GM11168 (cell line): ENCODE measurements around the gene BNIP5.
"Not testable (repeated sequence)": the region's sequence is repeated elsewhere in the genome, so short reads cannot be mapped to it uniquely, and the experiment has no call there.

Source experiments
- in situ Hi-C: fragments of 300-500 bp; cut with MboI; formaldehyde crosslinking; loops from one replicate; pipeline ENCODE4 v1.12.0; 2022; ENCODE audit warnings: low sequenced_read_pairs; ENCODE audit not compliant: unreplicated experiment

Gene BNIP5

DNA sequence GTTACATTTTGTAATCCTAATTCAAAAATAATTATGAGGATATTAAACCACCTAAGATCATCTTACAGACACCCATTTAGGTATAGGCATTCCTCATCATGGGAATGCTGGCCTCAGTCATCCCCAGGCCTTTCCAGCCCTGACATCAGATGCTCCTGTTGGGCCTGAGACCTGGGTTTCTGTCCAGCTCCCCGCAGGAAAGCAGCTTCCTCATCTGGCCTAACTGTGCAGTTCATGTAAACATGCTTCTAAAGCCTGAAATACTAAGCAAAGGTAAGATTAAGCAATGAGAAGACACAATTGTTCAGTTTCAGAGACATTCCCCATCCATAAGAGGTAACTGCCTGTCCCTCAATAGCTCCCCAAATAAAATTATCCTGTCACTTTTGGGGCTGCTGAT lies 31.7 kb upstream of the BNIP5 start:
- in situ Hi-C loops = no loop called here

DNA sequence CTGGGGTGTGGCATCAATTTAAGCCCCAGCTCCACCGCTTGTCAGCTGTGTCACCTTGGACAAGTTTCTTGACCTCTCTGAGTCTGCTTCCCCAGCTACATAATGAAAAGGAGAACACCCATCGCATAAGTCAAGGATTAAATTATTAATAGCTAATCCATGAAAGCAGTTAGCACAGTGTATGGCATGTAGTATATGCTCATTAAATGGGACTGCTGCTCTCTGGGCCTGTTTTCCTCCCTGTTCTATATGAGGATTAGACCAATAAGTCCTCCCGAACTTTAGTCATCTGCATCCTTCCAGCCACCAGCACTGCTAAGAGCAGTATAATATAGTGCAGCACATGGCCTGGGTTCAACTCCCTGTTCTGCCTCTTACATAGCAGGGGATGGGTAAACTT lies 31.1 kb upstream of the BNIP5 start:
- in situ Hi-C loops = no loop called here

DNA sequence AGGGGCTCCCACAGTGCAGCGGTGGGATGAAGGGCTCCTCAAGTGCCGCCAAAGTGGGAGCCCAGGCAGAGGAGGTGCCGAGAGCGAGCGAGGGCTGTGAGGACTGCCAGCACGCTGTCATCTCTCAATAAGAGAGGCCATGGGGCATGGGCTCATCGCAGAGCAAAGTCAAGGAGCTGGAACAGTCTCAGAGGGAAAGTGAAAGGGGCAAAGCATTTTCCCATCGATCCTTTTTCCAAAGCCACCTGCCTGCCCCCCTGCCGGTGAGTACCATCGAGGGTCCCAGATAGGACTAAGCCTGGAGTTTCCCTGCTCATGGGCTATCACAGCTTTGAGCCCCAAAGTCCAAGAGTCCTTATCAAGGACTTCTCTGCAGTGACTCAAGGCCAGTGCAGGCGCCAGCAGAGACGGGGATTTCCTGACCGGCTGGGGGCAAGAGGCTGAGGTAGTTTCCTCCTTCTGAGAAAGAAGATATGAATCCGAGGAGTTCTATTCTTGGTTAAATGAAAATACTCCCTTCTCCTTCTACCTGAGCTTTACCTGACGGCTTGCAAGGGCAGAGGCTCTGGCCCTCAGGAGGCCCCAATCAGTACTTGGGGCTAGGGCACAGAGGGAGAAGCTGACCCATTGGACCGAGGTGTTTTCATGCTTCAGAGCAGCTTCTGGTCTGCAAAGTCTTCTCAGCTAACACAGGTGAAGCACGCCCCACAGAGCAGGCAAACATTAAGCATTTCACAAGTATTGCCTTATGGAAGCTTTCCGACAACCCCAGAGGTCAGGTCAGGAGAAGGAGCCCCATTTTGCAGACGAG lies 28.2 kb upstream of the BNIP5 start:
- in situ Hi-C loops = no loop called here

DNA sequence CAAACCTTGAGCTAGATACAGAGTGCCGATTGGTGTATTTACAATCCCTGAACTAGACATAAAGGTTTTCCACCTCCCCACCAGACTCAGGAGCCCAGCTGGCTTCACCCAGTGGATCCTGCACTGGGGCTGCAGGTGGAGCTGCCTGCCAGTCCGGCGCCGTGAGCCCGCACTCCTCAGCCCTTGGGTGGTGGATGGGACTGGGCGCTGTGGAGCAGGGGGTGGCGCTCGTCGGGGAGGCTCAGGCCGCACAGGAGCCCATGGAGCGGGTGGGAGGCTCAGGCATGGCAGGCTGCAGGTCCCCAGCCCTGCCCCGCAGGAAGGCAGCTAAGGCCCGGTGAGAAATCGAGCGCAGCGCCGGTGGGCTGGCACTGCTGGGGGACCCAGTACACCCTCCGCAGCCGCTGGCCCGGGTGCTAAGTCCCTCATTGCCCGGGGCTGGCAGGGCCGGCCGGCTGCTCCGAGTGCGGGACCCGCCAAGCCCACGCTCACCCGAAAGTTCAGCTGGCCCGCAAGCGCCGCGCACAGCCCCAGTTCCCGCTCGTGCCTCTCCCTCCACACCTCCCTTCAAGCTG lies 27.5 kb upstream of the BNIP5 start:
- in situ Hi-C loops = not testable (repeated sequence)

DNA sequence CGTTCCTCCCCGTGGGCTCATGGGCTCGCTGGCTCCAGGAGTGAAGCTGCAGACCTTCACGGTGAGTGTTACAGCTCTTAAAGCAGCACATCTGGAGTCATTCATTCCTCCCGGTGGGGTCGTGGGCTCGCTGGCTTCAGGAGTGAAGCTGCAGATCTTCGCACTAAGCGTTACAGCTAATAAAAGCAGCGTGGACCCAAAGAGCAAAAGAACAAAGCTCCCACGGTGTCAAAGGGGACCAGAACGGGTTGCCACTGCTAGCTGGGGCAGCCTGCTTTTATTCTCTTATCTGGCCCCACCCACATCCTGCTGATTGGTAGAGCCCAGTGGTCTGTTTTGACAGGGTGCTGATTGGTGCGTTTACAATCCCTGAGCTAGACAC lies 26.7 kb upstream of the BNIP5 start:
- in situ Hi-C loops = not testable (repeated sequence)

DNA sequence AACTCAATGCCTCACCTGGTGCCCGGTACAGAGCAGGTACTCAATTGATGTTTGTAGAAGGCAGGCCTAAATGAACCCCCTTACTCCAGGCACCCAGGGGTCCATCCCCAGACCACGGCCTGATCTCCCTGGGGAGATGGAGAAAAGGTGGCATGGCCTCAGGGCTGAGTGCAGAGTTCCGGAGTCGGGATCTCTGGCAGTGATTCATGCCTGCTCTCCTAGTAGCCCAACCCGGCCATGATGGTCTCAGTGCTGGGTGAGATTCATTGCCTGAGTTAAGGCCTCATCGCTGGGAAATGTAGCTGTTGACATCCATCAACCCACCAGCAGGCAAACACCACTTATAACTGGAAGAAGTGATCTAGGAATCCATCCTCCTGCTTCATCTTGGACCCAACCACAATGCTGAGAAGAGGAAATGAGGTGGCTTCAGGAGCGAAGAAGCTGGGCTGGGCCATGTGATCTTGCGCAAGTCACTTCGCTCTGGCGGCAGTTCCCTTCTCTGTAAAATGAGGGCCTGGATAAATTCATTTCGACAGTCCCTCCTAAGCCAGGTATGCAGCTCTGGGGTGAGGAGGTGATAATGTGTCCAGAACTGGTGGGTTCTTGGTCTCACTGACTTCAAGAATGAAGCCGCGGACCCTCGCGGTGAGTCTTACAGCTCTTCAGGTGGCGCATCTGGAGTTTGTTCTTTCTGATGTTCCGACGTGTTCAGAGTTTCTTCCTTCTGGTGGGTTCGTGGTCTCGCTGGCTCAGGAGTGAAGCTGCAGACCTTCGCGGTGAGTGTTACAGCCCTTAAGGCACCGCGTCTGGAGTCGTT lies 26.1 kb upstream of the BNIP5 start:
- in situ Hi-C loops = no loop called here

DNA sequence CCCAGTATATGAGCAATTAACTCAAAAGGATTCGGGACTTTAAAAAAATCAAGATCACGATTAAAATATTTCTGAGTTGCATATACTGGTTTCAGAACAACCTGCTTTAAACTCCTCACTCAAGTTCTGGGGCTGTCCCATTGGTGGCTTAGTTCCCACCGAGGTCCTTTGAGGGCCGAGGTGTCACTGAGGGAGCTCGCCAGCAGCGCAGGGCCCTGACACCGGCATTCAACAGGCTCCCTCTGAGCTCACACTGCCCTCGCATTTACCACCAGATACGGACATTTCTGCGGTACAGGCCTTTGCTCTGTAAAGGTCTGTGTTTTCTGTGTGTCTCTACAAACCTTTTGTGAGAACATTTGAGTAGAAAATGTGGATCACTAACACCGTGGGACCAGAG lies 24.4 kb upstream of the BNIP5 start:
- in situ Hi-C loops = no loop called here

DNA sequence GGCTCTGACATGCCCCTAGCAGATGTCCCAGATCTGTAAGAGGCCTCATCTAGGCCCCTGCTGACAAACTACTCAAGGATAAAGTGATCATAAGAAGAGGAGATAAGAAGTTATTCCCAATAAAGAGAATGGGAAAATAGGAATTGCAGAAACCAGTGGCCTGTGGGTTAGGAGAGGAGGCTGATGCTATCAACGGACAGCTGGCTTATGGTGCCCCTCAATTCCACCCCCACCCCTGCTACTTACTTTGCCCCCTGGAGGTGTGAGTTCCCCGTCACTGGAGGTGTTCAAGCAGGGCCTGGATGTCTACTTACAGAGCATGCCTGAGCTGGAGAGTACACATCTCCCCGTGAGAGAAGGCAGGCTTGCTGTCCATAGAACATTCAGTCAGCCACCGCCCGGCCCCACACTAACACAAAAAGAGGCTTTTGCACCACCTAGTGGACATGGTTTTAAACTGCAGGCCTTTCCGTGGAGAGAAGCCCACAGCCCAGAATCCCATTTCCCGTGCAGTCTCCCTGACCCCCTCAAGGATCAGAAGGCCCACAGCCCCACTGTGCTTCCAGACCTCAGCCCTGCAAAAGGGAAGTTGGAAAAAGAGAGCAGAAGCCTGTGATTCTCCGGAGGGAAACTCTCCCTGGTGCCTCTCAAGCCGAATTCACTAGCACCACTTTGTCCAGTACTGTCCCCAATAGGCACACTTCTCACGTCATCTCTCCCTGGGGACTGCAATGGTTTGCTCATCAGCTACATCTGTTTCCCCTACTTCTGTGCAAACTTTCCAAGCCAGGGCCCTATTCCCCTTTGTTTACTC lies 23.8 kb upstream of the BNIP5 start:
- in situ Hi-C loops = no loop called here

DNA sequence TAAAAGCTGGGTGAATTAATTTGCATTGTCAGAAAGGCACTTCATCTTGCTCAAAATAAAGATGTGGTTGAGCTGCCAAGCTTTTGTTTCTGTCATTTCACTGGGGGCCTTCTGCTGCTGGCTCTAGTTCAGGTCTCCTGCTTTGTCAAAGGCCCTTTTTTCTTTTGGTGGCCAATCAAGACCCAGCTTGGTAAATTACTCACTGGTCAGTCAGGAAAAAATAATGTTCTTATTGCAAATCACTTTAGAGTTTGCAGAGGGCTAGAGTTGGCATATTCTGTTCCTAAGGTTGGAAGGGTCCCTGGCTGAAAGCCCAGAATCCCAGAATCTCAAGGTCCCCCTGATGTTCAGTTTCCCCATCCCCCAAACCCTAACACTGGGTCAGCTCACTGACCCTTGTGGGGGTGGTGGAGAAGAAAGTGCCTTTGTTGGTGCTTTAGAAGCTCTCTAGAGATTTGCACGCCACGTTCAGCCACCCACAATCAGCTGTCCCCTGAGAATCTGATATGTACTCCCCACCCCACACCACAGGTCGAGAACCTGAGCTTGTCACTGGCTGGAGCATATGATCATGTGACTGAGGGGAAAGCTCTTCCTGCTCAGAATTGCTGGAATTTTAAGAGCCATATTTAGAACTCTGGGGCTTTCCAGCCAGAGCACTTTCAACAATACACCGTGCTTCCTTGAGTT lies 21.7 kb upstream of the BNIP5 start:
- in situ Hi-C loops = loop anchor here (5.0 kb wide), 1 partner anchor 56 kb away; no protein-coding TSS in a partner anchor

DNA sequence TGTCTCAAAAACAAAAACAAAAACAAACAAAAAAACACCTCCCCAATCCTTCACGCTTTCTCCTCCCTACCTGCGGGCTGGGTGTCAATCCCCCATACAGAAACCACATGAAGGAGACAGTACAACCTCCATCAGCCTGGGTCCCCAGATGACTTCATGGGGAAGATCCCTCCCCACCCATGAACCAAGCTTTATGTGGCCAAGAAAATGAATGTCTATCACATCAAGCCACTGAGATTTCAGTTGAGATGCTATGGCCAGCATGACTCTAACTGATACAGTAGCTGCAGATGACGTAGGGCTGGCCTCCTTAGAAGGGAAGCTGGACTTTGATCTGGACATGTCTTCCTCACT lies 21.2 kb upstream of the BNIP5 start:
- in situ Hi-C loops = loop anchor here (5.0 kb wide), 1 partner anchor 56 kb away; no protein-coding TSS in a partner anchor

DNA sequence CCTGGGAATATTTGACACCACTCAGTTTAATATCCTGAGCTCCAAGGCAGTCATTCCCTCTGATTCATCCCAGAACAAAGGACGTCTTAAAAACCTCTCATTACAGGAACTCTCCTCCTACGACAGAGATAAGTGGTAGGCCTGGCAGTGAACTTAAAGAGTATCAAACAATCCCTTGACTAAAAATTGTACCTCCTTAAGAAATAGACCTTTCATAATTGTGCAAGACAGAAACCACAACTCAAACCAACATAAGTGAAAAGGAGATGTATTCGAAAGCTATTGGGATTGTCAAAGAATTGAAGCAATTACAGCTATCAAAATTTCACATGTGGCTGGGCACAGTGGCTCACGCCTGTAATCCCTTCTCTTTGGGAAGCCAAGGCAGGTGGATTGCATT lies 19.1 kb upstream of the BNIP5 start:
- in situ Hi-C loops = loop anchor here (5.0 kb wide), 1 partner anchor 54 kb away; no protein-coding TSS in a partner anchor

DNA sequence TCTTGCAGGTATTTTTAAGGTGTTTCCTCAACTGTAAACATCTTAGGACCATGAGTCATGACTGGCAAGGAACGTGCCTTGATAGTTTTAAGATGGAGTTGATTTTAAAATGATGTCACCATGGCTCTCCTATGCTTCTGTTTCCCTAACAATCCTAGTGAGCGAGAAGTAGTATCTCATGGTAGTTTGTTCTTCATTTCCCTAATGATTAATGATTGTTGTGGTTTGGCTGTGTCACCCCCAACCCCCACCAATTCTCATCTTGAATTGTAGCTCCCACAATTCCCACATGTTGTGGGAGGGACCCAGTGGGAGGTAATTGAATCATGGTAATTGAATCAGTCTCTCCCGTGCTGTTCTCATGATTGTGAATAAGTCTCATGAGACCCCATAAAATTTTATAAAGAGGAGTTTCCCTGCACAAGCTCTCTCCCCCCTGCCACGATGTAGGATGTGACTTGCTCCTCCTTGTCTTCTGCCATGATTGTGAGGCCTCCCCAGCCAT lies 16.8 kb upstream of the BNIP5 start:
- in situ Hi-C loops = no loop called here

DNA sequence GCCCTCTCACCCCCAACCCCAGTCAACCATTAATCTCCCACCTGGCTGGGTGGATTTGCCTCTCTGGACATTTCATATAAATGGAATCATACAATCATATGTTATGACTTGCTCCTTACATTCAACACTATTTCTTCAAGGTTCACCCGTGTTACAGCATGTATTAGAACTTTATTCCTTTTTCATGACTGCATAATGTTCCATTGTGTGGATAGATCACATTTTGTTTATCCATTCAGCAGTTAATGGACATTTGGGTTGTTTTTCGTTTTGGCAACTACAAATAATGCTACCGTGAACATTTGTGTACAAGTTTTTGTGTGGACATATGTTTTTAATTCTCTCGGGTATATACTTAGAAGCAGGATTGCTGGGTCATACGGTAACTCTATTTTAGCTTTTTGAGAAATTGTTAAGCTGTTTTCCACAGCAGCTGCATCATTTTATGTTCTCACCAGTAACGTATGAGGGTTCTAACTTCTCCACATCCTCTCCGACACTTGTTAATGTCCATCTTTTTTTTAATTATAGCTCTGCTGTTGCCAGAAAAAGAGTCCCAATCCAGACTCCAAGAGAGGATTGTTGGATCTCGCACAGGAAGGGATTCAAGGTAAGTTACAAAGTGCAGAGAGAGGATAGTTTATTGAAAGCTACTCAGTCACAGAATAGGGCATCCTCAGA lies 15.9 kb upstream of the BNIP5 start:
- in situ Hi-C loops = no loop called here

DNA sequence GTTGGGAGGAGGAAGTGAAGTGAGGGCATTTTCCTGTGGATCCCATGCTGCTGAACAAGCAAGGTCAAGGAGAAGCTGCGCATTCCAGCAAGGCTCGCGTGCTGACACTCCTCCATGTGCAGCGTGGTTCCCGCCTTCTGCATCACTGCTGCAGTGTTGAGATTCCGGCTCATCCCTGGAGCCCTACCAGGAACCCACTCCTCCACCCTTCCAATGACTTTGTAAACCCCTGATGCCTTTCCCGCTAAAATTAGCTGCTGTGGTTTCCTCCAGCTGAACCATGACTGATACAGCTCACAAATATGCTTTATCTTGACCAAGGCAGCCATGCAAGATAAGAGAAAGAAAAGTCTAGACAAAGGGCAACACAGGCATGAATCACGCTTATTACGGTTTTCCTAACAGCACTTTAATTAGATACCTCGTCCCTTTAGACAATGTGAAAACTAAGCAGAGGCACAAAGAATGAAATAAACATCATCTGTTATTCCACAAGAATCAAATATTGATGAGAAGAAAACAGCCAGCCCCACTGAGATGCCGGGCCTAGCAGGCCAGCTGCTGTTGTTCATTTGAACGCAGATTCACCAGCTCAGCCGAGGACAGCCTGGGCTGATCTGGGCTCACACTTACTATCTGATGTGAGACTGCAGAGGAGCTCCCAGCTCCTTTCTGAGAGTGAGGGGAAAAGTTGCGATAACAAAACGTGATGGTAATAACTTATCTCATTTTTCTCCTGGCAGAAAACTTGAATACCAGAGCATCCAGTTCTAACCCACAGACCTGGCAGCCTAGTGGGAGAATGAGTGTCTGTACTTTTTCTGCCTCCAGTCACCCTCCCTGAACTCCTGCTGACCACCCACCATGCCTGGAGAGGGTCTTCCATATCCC lies 14.2 kb upstream of the BNIP5 start:
- in situ Hi-C loops = no loop called here

DNA sequence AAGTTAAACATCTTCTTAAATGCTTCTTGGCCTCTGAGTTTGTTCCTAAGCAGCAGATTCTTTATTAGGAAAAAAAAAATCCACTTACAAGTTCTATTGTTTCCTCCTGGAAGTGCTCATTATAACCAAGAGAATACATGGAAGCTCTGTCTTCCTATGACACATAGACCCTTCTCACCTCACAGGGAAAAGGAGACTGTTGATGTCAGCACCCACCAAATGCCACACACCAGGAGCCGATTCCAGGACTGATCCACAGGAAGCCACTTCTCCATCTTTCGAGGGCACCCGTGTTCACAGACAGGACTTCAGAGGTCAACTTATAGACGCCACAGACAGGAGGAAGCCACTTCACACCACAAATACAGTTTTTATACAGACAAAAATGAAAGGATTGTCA lies 13.4 kb upstream of the BNIP5 start:
- in situ Hi-C loops = no loop called here

DNA sequence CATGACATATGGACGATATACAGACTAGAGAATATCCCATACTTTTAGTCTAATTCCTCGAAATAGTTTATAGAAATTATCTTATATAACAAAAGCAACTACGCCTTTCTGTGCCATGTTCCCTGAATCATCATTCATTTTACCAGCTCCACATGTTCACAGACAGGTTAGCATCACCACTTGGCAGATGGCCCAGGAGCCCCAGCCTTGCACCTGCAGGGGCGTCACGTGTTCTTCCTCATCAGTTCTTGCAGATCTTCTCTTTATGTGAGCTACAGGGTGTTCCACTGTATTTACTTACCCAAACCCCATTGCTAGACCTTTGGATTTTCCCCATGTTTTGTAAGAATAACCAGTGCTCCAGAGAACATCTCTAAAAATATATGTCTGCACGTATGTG lies 12.6 kb upstream of the BNIP5 start:
- in situ Hi-C loops = no loop called here

DNA sequence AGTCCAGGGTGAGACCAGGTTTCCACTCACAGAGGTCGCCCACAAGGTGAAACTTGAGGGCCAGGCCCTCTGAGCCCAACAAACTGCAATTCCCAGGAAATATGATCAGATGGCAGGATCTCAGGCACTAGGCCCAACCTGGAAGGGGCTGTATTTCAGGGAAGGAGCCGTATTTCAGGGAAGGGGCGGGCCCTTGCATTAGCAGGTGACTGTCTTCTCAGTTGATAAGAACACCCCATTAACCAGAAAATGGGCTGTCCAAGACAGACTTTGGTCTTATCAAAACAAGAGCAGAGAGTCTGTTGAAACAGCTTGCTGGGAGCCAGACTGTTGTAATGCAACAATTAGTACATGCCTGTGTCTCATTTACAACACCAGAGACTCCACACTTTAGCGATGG lies 10.9 kb upstream of the BNIP5 start:
- in situ Hi-C loops = no loop called here
